ENCODE data around the gene SLC38A3. TPM values are rescaled to one million over a fixed set of nuclear protein-coding genes. Genes with fewer than 3 reads are reported as not detected.

The SLC38A3 gene
- total and polyA plus RNA-seq, 2 donors (not counting 1 experiment from before 2014, with no cell fraction given) = not detected

DNA sequence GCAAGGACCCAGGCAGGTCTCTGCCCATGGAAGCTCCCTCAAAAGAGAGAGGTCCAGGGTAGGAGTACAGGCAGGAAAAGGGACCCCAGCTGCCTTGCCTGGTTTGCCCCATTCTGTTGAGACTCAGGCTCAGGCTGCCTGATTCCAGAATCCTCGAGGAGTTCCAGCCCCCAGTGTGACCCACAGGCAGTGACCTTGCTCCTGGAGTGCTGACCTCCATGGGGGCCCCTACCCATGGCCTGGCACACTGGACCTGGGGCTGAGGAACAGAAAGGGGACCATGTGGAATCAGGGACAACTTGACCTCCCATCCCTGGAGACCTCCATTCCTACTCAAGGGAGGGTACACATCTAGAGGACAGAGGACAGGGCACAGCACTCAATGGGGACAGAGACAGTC is 60.5 kb downstream of the SLC38A3 start:
- ATAC-seq (ENCODE audit: low read depth) = no peak
- H3K36me3 ChIP-seq (replicated peaks in 1 of 2; ENCODE audit: control extremely low read depth in 1 of 2, control insufficient read depth in 1 of 2, extremely low read depth in 1 of 2, insufficient read depth in 2 of 2, low read length in 1 of 2) = no peaks in the 10 kb centered on the region
- no peak for DNase-seq
- Mint-ChIP-seq H3K4me3 (no peak overlapping the region), H3K27ac (no peak overlapping the region), H3K27me3 (peaks cover 17% of the 10 kb centered on the region), H3K4me1 (no peaks in the 10 kb centered on the region), H3K9me3 (ENCODE audit: insufficient read depth) (no peaks in the 10 kb centered on the region)
- no peaks in the 10 kb centered on the region for H4K20me1 ChIP-seq (ENCODE audit: control insufficient read depth, insufficient read depth, low read length, poor library complexity, severe bottlenecking)
- no peak overlapping the region for H3K4me3 ChIP-seq (ENCODE audit: control extremely low read depth in 1 of 5, extremely low read depth in 1 of 5, insufficient read depth in 1 of 5, low read depth in 2 of 5, low read length in 4 of 5)
- WGBS (ENCODE audit: insufficient coverage) = 83% methylated on average over 1 of the region's 1 CpG
- POLR2A ChIA-PET = no interaction called here
- no peak overlapping the region for H3K9ac ChIP-seq (ENCODE audit: low read length)
- H3K27ac ChIP-seq (ENCODE audit: low read length in 2 of 2) = no peak overlapping the region
- no peak overlapping the region for H3K4me2 ChIP-seq (replicated peaks; ENCODE audit: low read depth, low read length, poor library complexity, severe bottlenecking)
- TF ChIP-seq, protein P1, sequence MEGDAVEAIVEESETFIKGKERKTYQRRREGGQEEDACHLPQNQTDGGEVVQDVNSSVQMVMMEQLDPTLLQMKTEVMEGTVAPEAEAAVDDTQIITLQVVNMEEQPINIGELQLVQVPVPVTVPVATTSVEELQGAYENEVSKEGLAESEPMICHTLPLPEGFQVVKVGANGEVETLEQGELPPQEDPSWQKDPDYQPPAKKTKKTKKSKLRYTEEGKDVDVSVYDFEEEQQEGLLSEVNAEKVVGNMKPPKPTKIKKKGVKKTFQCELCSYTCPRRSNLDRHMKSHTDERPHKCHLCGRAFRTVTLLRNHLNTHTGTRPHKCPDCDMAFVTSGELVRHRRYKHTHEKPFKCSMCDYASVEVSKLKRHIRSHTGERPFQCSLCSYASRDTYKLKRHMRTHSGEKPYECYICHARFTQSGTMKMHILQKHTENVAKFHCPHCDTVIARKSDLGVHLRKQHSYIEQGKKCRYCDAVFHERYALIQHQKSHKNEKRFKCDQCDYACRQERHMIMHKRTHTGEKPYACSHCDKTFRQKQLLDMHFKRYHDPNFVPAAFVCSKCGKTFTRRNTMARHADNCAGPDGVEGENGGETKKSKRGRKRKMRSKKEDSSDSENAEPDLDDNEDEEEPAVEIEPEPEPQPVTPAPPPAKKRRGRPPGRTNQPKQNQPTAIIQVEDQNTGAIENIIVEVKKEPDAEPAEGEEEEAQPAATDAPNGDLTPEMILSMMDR (IDR thresholded peaks at IDR 0.05) = no peak
- TF ChIP-seq EZH2 (IDR thresholded peaks at IDR 0.05; ENCODE audit: borderline replicate concordance, insufficient read depth, low read depth, low read length, poor library complexity, severe bottlenecking) = no peak
- H3K27me3 ChIP-seq (replicated peaks in 1 of 4; ENCODE audit: control extremely low read depth in 1 of 4, control insufficient read depth in 3 of 4, insufficient read depth in 4 of 4, low read length in 3 of 4) = peaks cover 0 to 34% (median 6%) of the 10 kb centered on the region in 4 experiments
- intact Hi-C loops (cut with micrococcal nuclease) = no loop called here
- no peaks in the 10 kb centered on the region for H3K79me2 ChIP-seq (ENCODE audit: control insufficient read depth, insufficient read depth, low read length)
- no peak overlapping the region for H2AFZ ChIP-seq (ENCODE audit: insufficient read depth, low read depth, low read length, poor library complexity, severe bottlenecking)
- peaks cover 2 to 4% of the 10 kb centered on the region in 2 donors for H3K4me1 ChIP-seq (ENCODE audit: control insufficient read depth in 2 of 2, insufficient read depth in 2 of 2, low read length in 2 of 2)
- CTCF ChIA-PET = interaction anchor here (1.4 kb wide), 1 partner anchor 19 kb away, joined by 6 read pairs; no protein-coding TSS in a partner anchor
- no peaks in the 10 kb centered on the region for H3K9me3 ChIP-seq (ENCODE audit: control extremely low read depth in 1 of 3, control insufficient read depth in 2 of 3, insufficient read depth in 1 of 3, low read length in 2 of 3)

DNA sequence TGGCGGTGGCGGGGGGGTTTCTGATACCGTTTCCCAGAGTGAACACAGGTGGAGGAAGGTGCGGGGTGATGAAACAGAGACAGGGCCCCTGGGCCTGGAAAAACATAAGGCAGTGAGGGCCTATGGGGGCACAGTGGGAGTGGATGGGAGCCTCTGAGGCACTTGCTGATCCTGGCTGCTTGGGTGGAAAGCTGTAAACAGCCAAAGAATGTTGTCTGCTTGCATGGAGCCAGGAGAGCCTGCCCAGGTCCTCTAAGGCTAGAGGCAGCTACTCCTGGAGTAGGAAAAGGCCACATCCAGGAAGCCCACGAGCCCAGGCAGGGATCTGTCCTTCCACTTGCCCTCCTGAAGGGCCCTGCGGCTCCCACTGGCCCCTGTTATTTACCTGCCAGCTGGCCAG is 60.9 kb downstream of the SLC38A3 start:
- H3K9ac ChIP-seq (ENCODE audit: low read length) = no peak overlapping the region
- no peaks in the 10 kb centered on the region for H3K36me3 ChIP-seq (replicated peaks in 1 of 2; ENCODE audit: control extremely low read depth in 1 of 2, control insufficient read depth in 1 of 2, extremely low read depth in 1 of 2, insufficient read depth in 2 of 2, low read length in 1 of 2)
- WGBS (ENCODE audit: insufficient coverage) = 86% methylated on average over 4 of the region's 6 CpGs
- H3K27ac Mint-ChIP-seq = no peak overlapping the region
- H3K79me2 ChIP-seq (ENCODE audit: control insufficient read depth, insufficient read depth, low read length) = no peaks in the 10 kb centered on the region
- ATAC-seq (ENCODE audit: low read depth) (no peak), DNase-seq (no peak)
- ChIA-PET CTCF (interaction anchor here (1.4 to 2.4 kb wide), 3 partner anchors 19 to 72 kb away, joined by 4 to 12 read pairs (median 6); no protein-coding TSS in a partner anchor), POLR2A (interaction anchor here (0.6 kb wide), 1 partner anchor 85 kb away, joined by 3 read pairs; no protein-coding TSS in a partner anchor)
- H3K27me3 ChIP-seq (replicated peaks in 1 of 4; ENCODE audit: control extremely low read depth in 1 of 4, control insufficient read depth in 3 of 4, insufficient read depth in 4 of 4, low read length in 3 of 4) = peaks cover 0 to 34% (median 6%) of the 10 kb centered on the region in 4 experiments
- H2AFZ ChIP-seq (ENCODE audit: insufficient read depth, low read depth, low read length, poor library complexity, severe bottlenecking) = no peak overlapping the region
- H3K27me3 Mint-ChIP-seq = peaks cover 17% of the 10 kb centered on the region
- H3K4me1 Mint-ChIP-seq = no peaks in the 10 kb centered on the region
- H3K4me3 Mint-ChIP-seq = no peak overlapping the region
- H3K9me3 Mint-ChIP-seq (ENCODE audit: insufficient read depth) = no peaks in the 10 kb centered on the region
- no peaks in the 10 kb centered on the region for H3K9me3 ChIP-seq (ENCODE audit: control extremely low read depth in 1 of 3, control insufficient read depth in 2 of 3, insufficient read depth in 1 of 3, low read length in 2 of 3)
- H3K4me3 ChIP-seq (ENCODE audit: control extremely low read depth in 1 of 5, extremely low read depth in 1 of 5, insufficient read depth in 1 of 5, low read depth in 2 of 5, low read length in 4 of 5) = no peak overlapping the region
- H3K27ac ChIP-seq (ENCODE audit: low read length in 2 of 2) = no peak overlapping the region
- no peaks in the 10 kb centered on the region for H3K4me1 ChIP-seq (ENCODE audit: control insufficient read depth in 2 of 2, insufficient read depth in 2 of 2, low read length in 2 of 2)
- intact Hi-C loops (cut with micrococcal nuclease) = no loop called here
- no peak overlapping the region for H3K4me2 ChIP-seq (replicated peaks; ENCODE audit: low read depth, low read length, poor library complexity, severe bottlenecking)
- H4K20me1 ChIP-seq (ENCODE audit: control insufficient read depth, insufficient read depth, low read length, poor library complexity, severe bottlenecking) = no peaks in the 10 kb centered on the region
- TF ChIP-seq EZH2 (IDR thresholded peaks at IDR 0.05; ENCODE audit: borderline replicate concordance, insufficient read depth, low read depth, low read length, poor library complexity, severe bottlenecking) = no peak
- TF ChIP-seq, protein P1 (IDR thresholded peaks at IDR 0.05) = no peak

Data from B cell (primary cell).